ENCODE results near the gene PEAK1.

The PEAK1 gene

GRCh38 chr15:77121599-77121998 is 298.3 kb downstream of the PEAK1 start:
- no peak for DNase-seq (ENCODE audit: low read depth in 1 of 2, low spot score in 1 of 2)
- no peak overlapping the region for H3K27ac ChIP-seq (replicated peaks)
- no peak for TF ChIP-seq SPI1 (IDR thresholded peaks at IDR 0.05; ENCODE audit: borderline replicate concordance, low read depth)
- TF ChIP-seq CTCF (IDR thresholded peaks at IDR 0.05; ENCODE audit: insufficient read depth, low read length) = no peak
- TF ChIP-seq POLR2AphosphoS5 (IDR thresholded peaks at IDR 0.05; ENCODE audit: low read depth) = no peak
- TF ChIP-seq, protein P1, sequence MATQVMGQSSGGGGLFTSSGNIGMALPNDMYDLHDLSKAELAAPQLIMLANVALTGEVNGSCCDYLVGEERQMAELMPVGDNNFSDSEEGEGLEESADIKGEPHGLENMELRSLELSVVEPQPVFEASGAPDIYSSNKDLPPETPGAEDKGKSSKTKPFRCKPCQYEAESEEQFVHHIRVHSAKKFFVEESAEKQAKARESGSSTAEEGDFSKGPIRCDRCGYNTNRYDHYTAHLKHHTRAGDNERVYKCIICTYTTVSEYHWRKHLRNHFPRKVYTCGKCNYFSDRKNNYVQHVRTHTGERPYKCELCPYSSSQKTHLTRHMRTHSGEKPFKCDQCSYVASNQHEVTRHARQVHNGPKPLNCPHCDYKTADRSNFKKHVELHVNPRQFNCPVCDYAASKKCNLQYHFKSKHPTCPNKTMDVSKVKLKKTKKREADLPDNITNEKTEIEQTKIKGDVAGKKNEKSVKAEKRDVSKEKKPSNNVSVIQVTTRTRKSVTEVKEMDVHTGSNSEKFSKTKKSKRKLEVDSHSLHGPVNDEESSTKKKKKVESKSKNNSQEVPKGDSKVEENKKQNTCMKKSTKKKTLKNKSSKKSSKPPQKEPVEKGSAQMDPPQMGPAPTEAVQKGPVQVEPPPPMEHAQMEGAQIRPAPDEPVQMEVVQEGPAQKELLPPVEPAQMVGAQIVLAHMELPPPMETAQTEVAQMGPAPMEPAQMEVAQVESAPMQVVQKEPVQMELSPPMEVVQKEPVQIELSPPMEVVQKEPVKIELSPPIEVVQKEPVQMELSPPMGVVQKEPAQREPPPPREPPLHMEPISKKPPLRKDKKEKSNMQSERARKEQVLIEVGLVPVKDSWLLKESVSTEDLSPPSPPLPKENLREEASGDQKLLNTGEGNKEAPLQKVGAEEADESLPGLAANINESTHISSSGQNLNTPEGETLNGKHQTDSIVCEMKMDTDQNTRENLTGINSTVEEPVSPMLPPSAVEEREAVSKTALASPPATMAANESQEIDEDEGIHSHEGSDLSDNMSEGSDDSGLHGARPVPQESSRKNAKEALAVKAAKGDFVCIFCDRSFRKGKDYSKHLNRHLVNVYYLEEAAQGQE (IDR thresholded peaks at IDR 0.05; ENCODE audit: insufficient replicate concordance, low read depth) = no peak
- TF ChIP-seq GABPA (IDR thresholded peaks at IDR 0.05; ENCODE audit: low read depth) = no peak
- H3K27me3 ChIP-seq (ENCODE audit: insufficient read depth, poor library complexity, severe bottlenecking) = no peaks in the 10 kb centered on the region
- H3K4me3 ChIP-seq (replicated peaks; ENCODE audit: insufficient read depth, low read length) = no peak overlapping the region

- DNase-seq (ENCODE audit: low read depth in 1 of 2, low spot score in 1 of 2) = no peak
- Histone ChIP-seq H3K4me3 (replicated peaks; ENCODE audit: insufficient read depth, low read length) (no peak overlapping the region), H3K27me3 (ENCODE audit: insufficient read depth, poor library complexity, severe bottlenecking) (no peaks in the 10 kb centered on the region), H3K27ac (replicated peaks) (no peak overlapping the region)
- no peak for TF ChIP-seq CTCF (IDR thresholded peaks at IDR 0.05; ENCODE audit: insufficient read depth, low read length)
- no peak for TF ChIP-seq SPI1 (IDR thresholded peaks at IDR 0.05; ENCODE audit: borderline replicate concordance, low read depth)
- TF ChIP-seq, protein P1 (IDR thresholded peaks at IDR 0.05; ENCODE audit: insufficient replicate concordance, low read depth) = no peak
- TF ChIP-seq POLR2AphosphoS5 (IDR thresholded peaks at IDR 0.05; ENCODE audit: low read depth) = no peak
- no peak for TF ChIP-seq GABPA (IDR thresholded peaks at IDR 0.05; ENCODE audit: low read depth)
These were observed 299.3 kb downstream of the PEAK1 start for GRCh38 chr15:77120576-77120975.

- TF ChIP-seq POLR2AphosphoS5 (IDR thresholded peaks at IDR 0.05; ENCODE audit: low read depth) (no peak), CTCF (IDR thresholded peaks at IDR 0.05; ENCODE audit: insufficient read depth, low read length) (no peak), SPI1 (IDR thresholded peaks at IDR 0.05; ENCODE audit: borderline replicate concordance, low read depth) (no peak), GABPA (IDR thresholded peaks at IDR 0.05; ENCODE audit: low read depth) (no peak)
- TF ChIP-seq, protein P1 (IDR thresholded peaks at IDR 0.05; ENCODE audit: insufficient replicate concordance, low read depth) = no peak
- H3K27me3 ChIP-seq (ENCODE audit: insufficient read depth, poor library complexity, severe bottlenecking) = no peaks in the 10 kb centered on the region
- H3K27ac ChIP-seq (replicated peaks) = no peak overlapping the region
- no peak for DNase-seq (ENCODE audit: low read depth in 1 of 2, low spot score in 1 of 2)
- no peak overlapping the region for H3K4me3 ChIP-seq (replicated peaks; ENCODE audit: insufficient read depth, low read length)
These were observed 300.5 kb downstream of the PEAK1 start for GRCh38 chr15:77119446-77119845.
